GM19043 (cell line): ENCODE measurements around the gene ATP2A2.

Experiments used
- ATAC-seq: cut with Tn5 transposase; IDR thresholded peaks from one replicate; pipeline ENCODE4 v1.9.1; 2021; ENCODE audit warnings: low read depth; ENCODE audit not compliant: unreplicated experiment

Gene ATP2A2

DNA sequence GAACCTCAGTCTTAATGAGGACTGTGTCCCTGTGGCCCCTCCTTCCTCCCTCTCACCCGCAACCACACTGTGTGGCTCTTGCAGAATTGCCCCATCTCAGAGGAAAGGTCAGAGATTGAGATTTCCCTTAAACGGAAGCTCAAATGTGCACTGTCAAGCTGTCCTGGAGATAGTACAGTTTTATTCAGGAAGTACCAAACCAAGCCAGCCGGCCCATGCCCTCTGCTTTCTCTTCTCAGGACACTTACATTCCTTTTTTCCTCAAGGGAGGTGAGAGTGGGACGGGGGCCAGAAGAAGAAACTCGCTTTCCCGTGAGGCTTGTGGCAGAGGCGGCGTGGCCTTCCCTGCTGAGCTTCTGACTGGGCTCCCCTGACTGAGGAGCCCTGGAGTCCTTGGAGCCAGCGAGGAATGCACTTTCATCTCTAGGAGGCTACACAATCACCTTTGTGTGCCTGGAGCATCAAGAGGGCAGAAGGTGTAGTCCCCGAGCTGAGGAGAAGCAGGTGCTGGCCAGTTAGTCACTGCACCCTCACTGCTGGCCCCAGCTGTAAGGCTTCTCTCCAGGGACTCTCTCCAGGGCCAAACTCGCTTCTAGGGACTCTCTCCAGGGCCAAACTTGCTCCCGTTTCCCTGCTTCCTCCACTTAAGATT is 24.1 kb upstream of the ATP2A2 start:
- no peak for ATAC-seq

DNA sequence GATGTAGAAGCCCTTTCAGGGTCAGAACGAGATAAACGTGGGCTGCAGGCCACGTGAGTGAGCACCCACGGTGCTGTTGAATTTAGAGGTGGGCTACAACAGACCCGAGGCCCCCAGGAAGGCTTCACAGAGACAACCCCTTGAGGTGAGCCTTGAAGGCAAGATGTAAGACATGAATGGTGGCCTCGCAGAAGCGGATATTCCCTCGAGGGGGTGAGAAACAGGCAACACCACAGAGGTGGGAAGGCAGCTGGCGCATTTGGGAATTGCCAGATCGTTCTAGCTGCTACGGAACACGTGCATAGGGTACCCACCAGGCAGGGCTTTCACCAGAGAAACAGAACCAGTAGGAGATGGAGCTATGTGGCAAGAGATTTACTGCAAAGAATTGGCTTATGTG is 22.6 kb upstream of the ATP2A2 start:
- ATAC-seq: no peak

DNA sequence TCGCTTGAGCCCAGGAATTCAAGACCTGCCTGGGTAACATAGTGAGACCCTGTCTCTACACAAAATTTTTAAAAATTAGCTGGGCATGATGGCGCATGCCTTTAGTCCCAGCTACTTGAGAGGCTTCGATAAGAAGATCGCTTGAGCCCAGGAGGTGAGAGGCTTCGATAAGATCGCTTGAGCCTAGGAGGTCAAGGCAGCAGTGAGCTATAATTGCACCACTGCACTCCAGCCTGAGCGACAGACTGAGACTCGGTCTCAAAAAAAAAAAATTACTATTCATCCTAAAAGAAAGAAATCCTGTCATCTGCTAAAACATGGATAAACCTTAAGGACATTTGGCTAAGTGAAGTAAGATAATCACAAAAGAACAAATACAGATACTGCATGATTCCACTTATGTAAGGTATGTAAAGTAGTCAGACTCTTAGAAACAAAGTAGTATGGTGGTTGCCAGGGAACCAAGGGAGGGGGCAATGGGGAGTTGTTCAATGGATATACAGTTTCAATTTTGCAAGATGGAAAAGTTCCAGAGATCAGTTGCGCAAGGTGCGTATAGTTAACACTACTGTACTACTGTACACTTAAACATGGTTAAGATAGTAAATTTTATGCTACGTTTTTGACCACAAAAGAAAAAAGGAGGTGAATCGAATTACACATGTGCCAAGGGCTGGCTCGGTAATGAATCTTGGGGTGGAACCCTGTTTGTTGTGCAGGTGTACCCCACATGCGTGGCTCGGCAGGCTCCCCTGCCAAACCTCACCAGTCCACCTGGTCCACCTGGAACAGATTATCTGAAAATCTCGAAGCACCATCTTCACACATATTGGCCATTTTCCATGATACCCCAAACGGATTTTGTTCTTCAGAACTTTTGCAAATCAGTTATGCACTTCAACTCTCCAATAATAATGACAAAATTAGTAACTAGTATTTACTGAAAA is 18.3 kb upstream of the ATP2A2 start:
- ATAC-seq: no peak

DNA sequence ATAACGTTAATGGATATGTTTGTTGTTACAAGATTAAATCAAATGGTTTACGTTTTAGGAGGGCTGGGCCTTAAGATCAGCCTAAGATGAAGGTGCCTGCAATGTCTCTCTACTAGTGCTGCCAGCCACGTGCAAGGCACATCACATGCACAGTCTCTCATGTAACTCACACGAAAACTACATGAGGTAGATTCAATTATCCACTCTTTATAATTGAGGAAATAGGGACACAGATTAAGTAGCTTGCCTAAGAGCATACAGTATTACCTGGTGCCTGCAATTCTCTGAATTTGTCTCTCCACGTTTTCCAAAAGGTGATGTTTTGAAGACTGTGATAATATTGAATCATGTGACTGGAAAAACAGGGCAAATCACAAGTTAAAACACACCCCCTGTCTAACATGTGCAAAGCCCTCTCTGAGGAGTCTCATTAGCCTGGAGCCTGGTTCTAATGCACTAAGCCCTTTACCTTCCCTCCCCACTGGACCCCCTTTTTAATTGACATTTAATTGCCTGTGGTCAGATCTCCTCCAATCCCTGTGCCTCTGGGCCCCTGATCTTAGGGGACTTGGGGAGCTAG is 14.6 kb upstream of the ATP2A2 start:
- ATAC-seq: no peak

DNA sequence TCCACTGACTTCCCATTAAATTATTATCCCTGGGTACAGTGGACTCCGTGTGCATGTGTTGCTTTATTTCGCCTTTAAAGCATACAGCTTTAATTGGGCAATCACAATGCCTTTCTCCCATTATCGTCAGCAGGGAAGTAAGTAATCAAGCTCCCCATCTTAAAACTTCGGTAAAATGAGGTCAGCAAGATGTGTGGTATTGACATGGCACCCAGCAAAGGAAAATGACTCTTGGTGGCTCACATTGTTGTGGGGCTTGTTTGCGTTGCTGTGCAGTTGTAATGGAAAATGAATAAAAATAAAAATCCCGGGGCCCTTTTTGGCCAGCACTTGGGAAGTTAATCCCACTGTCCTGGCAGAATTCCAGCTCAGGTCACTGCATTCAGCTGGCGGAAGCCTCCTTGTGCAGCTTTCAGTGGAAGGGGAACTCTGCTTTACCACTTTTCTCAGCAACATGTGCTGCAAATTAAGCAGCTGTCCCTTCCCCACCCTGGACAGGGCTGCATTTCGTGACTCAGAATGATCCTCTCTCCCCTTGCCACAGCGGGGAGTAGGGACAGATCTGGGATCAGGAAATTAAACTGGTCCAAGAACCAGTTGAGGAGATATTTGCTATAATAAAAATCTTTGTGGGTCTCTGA is 13.9 kb upstream of the ATP2A2 start:
- ATAC-seq: no peak

DNA sequence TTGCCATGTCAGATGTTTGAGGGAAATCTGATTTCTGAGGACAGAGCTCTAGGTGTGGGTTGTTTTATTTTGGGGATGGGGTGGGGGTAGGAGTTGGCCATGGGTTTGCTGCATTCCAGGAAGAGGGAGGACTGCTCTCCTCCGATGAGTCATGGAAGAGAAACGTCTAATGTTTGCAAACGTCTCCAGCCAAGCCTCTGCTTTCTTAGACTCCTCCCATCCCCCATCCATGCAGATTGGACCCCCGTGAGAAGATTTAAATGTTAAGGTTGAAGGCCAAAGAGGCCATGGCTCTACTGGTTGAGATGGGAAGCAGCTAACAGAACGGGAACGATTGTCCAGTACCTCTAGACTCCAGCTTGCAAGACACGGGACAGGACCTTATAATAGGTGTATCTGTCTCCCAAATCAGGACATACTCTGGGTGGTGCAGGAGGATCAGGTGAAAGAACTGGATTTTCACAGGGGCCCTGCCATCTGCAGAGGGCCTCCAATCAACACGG is 11.4 kb upstream of the ATP2A2 start:
- no peak for ATAC-seq

DNA sequence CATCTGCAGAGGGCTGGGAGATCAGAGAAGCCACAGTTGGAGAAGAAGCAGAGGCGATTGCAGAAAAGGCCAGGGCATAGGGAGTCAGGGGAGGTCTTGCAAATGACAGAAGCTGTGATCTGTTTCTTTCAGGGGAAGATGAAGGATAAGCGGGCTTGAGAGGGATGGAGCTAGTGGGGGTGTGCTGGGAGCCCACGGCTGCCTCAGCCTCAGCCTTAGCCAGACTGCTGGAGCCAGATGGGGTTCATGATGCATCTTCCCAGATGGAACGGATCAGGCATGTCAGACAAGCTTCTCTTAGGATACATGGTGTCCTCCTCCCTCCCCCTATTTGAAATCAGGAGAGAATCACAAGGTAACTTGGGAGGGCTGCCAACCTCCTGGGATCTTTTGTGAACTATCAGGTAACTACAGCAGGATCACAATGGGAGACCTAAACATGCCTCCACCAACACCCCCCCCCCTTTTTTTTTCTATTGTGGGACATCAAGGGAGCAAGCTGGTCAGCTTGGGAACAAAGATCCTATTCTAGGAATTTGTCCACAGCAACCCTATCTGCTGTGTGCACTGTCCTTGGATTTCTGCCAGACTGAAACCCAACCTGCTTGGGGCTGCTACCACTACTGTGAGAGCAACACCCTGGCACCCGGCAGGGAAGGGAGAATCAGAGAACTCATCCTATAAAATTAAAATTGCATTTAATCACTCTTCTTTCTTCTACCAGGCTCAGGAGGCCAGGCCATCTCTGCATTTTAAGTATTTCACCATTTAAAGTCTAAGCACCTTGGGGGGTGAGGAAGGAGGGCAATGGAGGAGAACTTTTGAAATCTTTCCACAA is 10.7 kb upstream of the ATP2A2 start:
- ATAC-seq: no peak

DNA sequence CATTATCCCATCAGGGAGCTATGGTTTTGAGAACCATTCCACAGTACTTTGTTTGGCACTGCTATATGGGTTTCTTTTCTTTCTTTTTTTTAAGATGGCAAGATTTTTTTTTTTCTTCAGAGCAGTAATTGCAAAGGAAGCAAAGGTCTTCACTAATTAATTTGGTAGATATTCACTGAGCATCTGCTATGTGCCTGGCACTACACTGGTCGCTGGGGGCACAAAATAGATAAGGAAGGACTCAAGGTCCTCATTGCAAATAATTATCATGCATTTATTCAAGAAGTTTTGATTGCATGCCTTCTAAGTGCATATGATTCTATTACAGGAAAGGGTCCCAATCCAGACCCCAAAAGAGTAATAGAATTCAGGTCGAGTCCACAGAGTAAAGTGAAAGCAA is 10.0 kb upstream of the ATP2A2 start:
- ATAC-seq: no peak

DNA sequence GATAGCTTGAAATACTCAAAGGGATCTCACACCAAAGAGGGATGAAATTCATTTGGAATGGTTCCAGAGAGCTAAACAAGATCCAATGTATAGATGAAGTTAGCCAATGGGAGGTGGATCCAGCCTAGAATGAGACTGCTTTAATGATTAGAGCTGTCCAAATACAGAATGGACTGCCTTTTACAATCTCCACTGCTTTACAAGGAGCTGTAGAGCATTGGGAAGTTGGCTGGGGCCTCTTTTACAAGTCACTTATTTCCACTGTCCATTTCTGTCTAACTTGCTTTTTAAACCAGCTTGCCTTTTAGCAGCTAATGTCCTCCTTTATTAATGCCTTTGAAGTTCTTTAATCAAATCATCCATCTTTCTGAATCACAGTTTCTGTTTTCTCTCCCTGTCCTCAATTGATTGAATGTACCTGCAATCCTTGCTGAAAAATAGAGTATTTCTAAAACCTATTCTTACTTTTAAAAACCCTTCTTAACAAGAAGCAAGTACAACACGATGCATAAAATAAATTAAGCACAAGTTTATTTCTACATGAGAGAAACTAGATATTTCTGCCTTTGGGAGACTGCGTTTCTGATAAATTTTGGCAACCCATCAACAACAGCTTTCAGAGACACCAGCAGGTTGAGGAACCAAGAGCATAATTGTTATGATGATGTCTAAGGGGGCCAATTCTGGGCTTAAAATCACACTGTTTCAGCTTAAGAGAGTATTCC is 3.4 kb upstream of the ATP2A2 start:
- ATAC-seq: no peak

DNA sequence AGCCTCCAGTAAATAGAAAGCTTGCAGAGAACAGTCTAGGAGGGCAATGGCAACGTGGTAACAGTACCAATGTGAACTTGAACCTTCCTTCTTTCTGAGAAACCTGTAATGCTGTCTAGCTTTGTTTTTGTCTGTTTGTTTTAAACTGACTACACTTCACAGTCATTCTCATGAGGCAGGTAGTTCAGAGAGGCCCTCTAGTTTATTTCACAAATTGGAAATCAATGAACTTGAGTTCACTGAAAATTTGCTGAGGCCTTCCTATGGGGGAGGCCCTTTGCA is 2.9 kb upstream of the ATP2A2 start:
- ATAC-seq: no peak

DNA sequence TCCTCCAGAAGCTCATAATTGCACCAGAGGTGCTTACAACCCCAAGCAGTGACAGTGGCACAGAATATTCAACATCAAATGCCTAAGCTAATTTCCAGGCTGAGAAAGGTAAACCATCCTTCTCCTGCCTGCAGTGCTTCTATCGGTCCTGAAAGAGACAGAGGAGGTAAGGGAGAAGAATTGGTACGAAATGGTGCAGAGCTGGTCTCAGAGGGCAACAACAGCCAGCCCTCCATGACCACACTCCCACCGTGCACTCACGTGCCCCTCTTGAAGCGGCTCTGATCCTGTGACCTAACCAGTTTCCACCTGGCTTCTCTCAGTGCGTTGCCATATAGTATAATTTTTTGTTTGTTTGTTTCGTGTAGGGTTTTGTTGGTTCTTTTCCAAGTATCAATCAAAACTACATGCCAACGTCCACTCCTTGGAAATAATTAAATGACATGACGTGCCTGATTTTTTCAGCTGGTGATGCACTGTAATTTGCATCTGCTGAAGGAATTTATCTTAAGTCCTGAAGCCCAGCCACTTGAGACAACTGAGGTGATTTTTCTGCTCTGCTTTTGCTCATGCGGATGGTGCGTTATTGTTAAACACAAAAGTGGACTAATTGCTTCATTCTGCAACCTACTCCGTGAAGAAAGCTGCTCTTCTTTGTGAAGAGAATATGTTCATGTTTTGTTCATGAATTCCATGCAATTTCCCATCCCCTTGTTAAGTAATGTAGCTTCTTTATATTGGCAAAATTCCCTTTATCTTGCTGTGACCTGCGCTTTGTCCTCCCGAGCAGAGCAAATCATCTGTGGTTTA is 1.3 kb upstream of the ATP2A2 start:
- no peak for ATAC-seq

DNA sequence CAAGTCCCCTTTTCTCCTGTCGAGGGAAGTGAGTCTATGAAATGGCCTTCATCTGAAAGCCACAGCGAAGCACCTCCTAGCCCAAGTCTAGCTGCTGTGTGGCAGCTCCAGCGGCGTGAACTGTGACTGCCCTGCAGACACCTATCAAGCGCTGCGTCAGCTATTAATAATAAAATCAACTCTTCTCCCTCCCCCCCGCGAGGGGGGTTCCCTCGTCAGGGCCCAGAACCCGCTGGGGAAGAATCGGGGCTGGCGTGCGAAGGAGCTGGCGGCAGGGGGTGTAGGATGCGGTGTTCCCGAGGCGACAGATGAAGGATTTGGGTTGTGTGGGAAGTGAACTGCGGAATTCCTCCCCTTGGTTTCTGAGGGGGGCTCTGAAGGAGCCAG is 662 bp upstream of the ATP2A2 start:
- no peak for ATAC-seq

DNA sequence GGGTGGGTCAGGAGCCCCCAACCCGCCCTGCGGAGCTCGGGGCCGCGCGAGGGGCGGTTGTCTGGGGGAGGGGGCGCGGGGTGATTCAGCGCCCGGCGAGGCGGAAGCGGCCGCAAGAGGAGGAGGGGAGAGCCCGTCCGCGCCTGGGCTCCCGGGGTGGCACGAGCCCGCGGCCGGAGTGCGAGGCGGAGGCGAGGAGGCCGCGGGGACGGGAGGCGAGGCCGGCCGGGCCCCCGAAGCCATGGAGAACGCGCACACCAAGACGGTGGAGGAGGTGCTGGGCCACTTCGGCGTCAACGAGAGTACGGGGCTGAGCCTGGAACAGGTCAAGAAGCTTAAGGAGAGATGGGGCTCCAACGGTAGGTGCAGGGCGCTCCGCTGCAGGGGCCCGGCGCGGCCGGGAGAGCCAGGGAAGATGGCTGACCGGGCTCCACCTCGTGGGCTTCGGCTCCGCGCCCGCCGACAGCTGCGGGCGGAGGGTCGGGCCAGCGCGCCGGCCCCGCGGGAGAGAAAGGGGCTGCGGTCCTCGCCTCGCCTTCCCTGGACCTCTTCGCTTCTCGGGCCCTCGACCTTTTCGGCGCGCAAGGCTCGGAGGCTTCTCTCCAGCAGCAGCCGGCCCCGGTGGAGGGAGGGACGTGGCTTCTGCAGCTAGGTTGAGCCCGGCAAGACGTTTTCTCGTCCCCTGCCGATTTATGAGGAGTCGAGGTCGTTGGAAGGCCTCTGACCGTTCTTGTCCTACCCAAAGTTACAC is 677 bp downstream of the ATP2A2 start:
- ATAC-seq: peak; percentile 25

DNA sequence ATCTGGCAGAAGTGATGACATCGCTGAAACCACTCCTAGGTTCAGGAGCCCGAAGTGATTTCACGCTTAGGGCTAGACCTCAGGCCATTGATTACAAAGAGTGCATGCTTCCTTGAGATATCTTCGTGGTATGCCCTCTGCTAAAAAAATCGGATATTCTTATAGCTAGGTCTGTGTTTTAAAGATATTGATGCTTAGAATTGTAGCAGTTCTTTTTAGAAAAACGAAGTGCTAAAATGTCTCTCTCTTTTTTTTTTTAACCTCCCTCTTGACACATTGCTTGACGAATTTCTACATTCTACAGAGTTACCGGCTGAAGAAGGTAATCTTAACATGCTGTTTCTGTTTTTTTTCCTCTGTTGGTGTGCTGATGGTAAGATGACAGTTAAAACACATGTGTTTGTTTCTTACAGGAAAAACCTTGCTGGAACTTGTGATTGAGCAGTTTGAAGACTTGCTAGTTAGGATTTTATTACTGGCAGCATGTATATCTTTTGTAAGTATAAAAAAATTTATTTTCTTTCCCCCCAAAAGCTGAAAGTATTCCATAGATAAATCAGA is 1.3 kb downstream of the ATP2A2 start:
- peak; percentile 7 for ATAC-seq

DNA sequence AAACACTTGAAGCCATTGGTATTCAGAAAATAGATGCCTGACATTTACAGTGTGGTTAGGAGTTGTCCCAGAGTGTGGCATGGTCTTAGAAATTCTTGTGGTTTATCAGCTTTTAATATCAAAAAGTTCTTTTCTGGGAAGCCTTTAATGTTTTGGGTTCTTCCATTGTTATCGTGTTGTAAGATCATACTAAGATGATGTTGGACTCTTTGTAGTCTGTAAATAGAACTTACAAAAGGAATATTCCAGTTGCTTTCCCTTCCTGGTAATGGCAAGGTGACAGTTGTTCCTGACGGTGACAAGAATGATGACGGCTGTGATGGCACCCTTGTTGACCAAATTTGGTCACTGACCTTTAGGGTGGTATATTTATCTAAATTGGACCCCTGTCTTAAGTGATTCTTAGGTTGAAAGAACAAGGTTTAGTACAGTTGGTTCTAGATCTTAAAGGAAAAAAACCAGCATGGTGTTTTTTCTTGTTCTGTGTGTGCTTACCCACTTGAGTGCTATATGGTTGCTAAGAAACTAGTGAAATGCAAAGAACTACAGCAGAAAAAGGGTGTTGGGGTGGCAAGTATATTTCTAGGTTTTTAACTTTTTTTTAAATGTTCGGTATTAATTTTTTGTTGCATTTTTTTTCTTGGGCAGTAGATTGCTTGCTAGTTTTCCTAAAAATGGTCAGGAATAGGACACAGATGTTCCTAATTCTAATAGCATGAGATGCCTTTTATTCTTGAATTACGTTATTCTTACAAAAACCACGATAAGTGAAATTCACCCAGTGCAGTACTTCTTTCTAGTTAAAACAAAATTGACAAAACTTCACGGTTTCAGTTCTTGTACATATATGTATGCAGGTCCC is 2.1 kb downstream of the ATP2A2 start:
- ATAC-seq: no peak

DNA sequence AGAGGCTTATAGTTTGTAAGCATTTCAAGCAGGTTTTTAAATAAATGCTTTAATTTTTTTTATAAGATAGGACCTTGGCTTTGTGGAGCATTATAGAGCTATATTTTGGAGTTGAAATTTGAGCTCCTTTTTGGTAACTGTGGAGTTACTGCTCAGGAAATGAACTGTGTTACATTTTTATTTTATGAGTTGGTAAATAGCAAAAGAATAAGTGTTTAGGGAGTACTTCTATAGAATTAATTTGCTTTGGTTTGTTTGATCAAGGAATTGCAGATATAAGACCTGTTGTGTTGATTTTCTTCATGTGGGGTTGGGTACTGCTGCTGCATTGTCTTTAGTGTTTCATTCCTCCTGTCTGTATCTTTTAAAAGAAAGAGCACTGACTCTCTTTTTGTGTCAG is 3.5 kb downstream of the ATP2A2 start:
- ATAC-seq: no peak

DNA sequence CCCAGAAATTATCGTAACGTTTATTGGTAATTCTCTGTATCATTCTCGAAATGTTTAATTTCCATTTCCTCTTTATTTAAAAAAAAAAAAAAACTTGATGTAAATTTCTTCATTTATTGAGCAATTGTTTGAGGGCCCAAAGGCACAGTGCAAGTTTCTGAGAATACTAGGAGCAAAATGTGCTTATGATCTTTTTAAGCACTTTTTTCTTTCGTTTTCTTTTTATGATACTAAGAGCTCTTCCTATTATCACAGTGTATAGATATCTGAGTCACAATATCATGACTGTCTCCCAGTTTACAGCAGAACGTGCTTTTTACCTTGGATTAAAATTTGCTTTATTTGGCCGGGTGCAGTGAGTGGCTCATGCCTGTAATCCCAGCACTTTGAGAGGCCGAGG is 5.6 kb downstream of the ATP2A2 start:
- no peak for ATAC-seq
